A549 (cell line): ENCODE results near the gene MDC1. TPM values are rescaled to one million over a fixed set of nuclear protein-coding genes. Genes with fewer than 3 reads are reported as not detected.

ENCODE experiments used
- ATOH8 ChIP-seq: fragments of 250-450 bp; sonication (Bioruptor Pico); IDR thresholded peaks from 2 replicates; pipeline ENCODE4 v1.5.0; 2020; ENCODE audit warnings: low read depth, mild to moderate bottlenecking, moderate library complexity
- CBX8 ChIP-seq: fragments of 200-600 bp; sonication (generic); IDR thresholded peaks from 2 replicates; pipeline ENCODE4 v1.6.1; 2016
- CHD4 ChIP-seq: fragments of 200-600 bp; sonication (generic); IDR thresholded peaks from 2 replicates; pipeline ENCODE4 v1.6.1; 2016; ENCODE audit warnings: antibody characterized with exemption, mild to moderate bottlenecking, borderline replicate concordance
- CTCF ChIP-seq: fragments of >200 bp; sonication (Bioruptor Twin); formaldehyde crosslinking; IDR thresholded peaks from 3 replicates; pipeline ENCODE4 v1.5.1; 2016
- E2F6 ChIP-seq: IDR thresholded peaks from 2 replicates; pipeline ENCODE4 v1.6.1; 2012; ENCODE audit warnings: low read depth, borderline replicate concordance
- EHMT2 ChIP-seq: fragments of 200-600 bp; sonication (generic); IDR thresholded peaks from 2 replicates; pipeline ENCODE4 v1.6.1; 2016; ENCODE audit warnings: antibody characterized with exemption, low read depth, mild to moderate bottlenecking, moderate library complexity
- ELK1 ChIP-seq: fragments of 150-350 bp; IDR thresholded peaks from 2 replicates; pipeline ENCODE4 v1.6.1; 2014; ENCODE audit warnings: low read depth, mild to moderate bottlenecking, low read length
- EP300 ChIP-seq, 2 experiments: fragments of >200 bp; sonication (Bioruptor Twin); formaldehyde crosslinking; IDR thresholded peaks; 2 replicates in 1 of 2; 3 replicates in 1 of 2; pipeline ENCODE4 v1.6.1; 2016 to 2017
- GATA3 ChIP-seq: IDR thresholded peaks from 2 replicates; pipeline ENCODE4 v1.6.1; 2012; ENCODE audit warnings: borderline replicate concordance
- HDAC2 ChIP-seq: fragments of 200-600 bp; sonication (generic); IDR thresholded peaks from 2 replicates; pipeline ENCODE4 v1.6.1; 2016
- HES2 ChIP-seq: fragments of >200 bp; sonication (Bioruptor Twin); formaldehyde crosslinking; IDR thresholded peaks from 2 replicates; pipeline ENCODE4 v1.6.1; 2016
- HEYL ChIP-seq: fragments of 250-450 bp; sonication (Bioruptor Pico); IDR thresholded peaks from 2 replicates; pipeline ENCODE4 v1.8.0; 2021; ENCODE audit warnings: mild to moderate bottlenecking, moderate library complexity
- HOXB5 ChIP-seq: fragments of 250-450 bp; sonication (Bioruptor Pico); IDR thresholded peaks from 2 replicates; pipeline ENCODE4 v1.5.0; 2020; ENCODE audit warnings: mild to moderate bottlenecking, moderate library complexity
- JUNB ChIP-seq: fragments of >200 bp; sonication (Bioruptor Twin); formaldehyde crosslinking; IDR thresholded peaks from 2 replicates; pipeline ENCODE4 v1.6.1; 2016
- MAZ ChIP-seq: fragments of 150-350 bp; IDR thresholded peaks from 2 replicates; pipeline ENCODE4 v1.6.1; 2014; ENCODE audit warnings: antibody characterized with exemption, low read depth, low read length, borderline replicate concordance
- POLR2A ChIP-seq: IDR thresholded peaks from 2 replicates; pipeline ENCODE4 v1.6.1; 2012; ENCODE audit warnings: mild to moderate bottlenecking, low read length
- POLR2AphosphoS2 ChIP-seq: conservative IDR thresholded peaks from 2 replicates; pipeline ENCODE4 v1.6.1; 2012; ENCODE audit warnings: low read length, improper control_type of control experiment, inconsistent platforms
- RFX5 ChIP-seq: fragments of 450-650 bp; IDR thresholded peaks from 2 replicates; pipeline ENCODE4 v1.7.1; 2014; ENCODE audit warnings: antibody characterized with exemption, mild to moderate bottlenecking, moderate library complexity
- SMC3 ChIP-seq: fragments of >200 bp; sonication (Bioruptor Twin); formaldehyde crosslinking; IDR thresholded peaks from 3 replicates; pipeline ENCODE4 v1.6.1; 2018; ENCODE audit warnings: inconsistent platforms
- SREBF2 ChIP-seq: fragments of 450-650 bp; IDR thresholded peaks from 2 replicates; pipeline ENCODE4 v1.6.1; 2014; ENCODE audit warnings: mild to moderate bottlenecking, moderate library complexity
- TFCP2L1 ChIP-seq: fragments of 250-450 bp; sonication (Bioruptor Pico); IDR thresholded peaks from 2 replicates; pipeline ENCODE4 v1.5.0; 2021; ENCODE audit warnings: mild to moderate bottlenecking
- TP53 ChIP-seq: fragments of 250-450 bp; sonication (Bioruptor Pico); IDR thresholded peaks from 2 replicates; pipeline ENCODE4 v1.5.0; 2021; ENCODE audit warnings: mild to moderate bottlenecking, moderate library complexity
- ZC3H11A ChIP-seq: fragments of 450-650 bp; IDR thresholded peaks from 2 replicates; pipeline ENCODE4 v1.6.1; 2014; ENCODE audit warnings: antibody characterized with exemption, mild to moderate bottlenecking
- ZFP36 ChIP-seq: fragments of 450-650 bp; IDR thresholded peaks from 2 replicates; pipeline ENCODE4 v1.6.1; 2014; ENCODE audit warnings: borderline replicate concordance; ENCODE audit not compliant: partially characterized antibody
- ZNF302 ChIP-seq: fragments of 250-450 bp; sonication (Bioruptor Pico); IDR thresholded peaks from 2 replicates; pipeline ENCODE4 v1.9.0; 2021; ENCODE audit warnings: inconsistent platforms, mild to moderate bottlenecking, moderate library complexity
- polyA plus RNA-seq, 4 experiments: library from polyadenylated mRNA; depleted of rRNA in 3 of 4; stranded (reverse); fragments of >200 nt; fragmentation: RNase III in 1 of 4; extraction: RNeasy Plus Mini Kit Qiagen cat#74134 plus additional on column Dnase treatment in 1 of 4; gene quantifications; 2 replicates in 3 of 4; 3 replicates in 1 of 4; pipeline ENCODE4 v1.2.3, GENCODE V29; 2011 to 2017
- TF ChIP-seq, protein P1 (sequence below): fragments of 450-650 bp; IDR thresholded peaks from 2 replicates; pipeline ENCODE4 v1.6.1; 2014; ENCODE audit warnings: antibody characterized with exemption
- TF ChIP-seq, protein P2 (sequence below): fragments of >200 bp; sonication (Bioruptor Twin); formaldehyde crosslinking; IDR thresholded peaks from 3 replicates; pipeline ENCODE4 v1.6.1; 2016
- TF ChIP-seq, protein P3 (sequence below): IDR thresholded peaks from 2 replicates; pipeline ENCODE4 v1.6.1; 2012

The MDC1 gene
- polyA plus RNA-seq, 2 of the 4 experiments (the other 2 are of a cell fraction): 8.2 to 16.5 TPM

- TF ChIP-seq MAZ (no peak), SREBF2 (no peak), E2F6 (peak; percentile 60; the same call in 1 of the 2 replicates), ATOH8 (no peak; the same call in 1 of the 2 replicates), TFCP2L1 (no peak), POLR2A (0 out of 2 replicates have a peak, but pooled peaks have one; percentile 32), EHMT2 (no peak), GATA3 (no peak; the same call in 1 of the 2 replicates), HOXB5 (CRISPR knock-in tag) (no peak), RFX5 (no peak), CHD4 (no peak), EP300 (IDR thresholded peaks at IDR 0.05) (no peak), SMC3 (no peak), CTCF (no peak), POLR2AphosphoS2 (no peak), ZFP36 (no peak), ELK1 (no peak), HES2 (no peak), HDAC2 (no peak), TP53 (CRISPR knock-in tag) (no peak), ZC3H11A (no peak), ZNF302 (CRISPR knock-in tag) (no peak), CBX8 (no peak), JUNB (0 out of 2 replicates have a peak, but pooled peaks have one; percentile 19), HEYL (CRISPR knock-in tag) (no peak)
- TF ChIP-seq, protein P1, sequence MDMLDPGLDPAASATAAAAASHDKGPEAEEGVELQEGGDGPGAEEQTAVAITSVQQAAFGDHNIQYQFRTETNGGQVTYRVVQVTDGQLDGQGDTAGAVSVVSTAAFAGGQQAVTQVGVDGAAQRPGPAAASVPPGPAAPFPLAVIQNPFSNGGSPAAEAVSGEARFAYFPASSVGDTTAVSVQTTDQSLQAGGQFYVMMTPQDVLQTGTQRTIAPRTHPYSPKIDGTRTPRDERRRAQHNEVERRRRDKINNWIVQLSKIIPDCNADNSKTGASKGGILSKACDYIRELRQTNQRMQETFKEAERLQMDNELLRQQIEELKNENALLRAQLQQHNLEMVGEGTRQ: no peak
- TF ChIP-seq, protein P2, sequence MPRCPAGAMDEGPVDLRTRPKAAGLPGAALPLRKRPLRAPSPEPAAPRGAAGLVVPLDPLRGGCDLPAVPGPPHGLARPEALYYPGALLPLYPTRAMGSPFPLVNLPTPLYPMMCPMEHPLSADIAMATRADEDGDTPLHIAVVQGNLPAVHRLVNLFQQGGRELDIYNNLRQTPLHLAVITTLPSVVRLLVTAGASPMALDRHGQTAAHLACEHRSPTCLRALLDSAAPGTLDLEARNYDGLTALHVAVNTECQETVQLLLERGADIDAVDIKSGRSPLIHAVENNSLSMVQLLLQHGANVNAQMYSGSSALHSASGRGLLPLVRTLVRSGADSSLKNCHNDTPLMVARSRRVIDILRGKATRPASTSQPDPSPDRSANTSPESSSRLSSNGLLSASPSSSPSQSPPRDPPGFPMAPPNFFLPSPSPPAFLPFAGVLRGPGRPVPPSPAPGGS: 0 out of 3 replicates have a peak, but pooled peaks have one; percentile 57
- TF ChIP-seq, protein P3, sequence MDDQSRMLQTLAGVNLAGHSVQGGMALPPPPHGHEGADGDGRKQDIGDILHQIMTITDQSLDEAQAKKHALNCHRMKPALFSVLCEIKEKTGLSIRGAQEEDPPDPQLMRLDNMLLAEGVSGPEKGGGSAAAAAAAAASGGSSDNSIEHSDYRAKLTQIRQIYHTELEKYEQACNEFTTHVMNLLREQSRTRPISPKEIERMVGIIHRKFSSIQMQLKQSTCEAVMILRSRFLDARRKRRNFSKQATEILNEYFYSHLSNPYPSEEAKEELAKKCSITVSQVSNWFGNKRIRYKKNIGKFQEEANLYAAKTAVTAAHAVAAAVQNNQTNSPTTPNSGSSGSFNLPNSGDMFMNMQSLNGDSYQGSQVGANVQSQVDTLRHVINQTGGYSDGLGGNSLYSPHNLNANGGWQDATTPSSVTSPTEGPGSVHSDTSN: peak; percentile 94
These were observed at the start of gene MDC1 (continued) for GRCh38 chr6:30717129-30717844.
